NCI-H128 (cell line): ENCODE results near the gene C14orf39.
"Not testable (repeated sequence)": the region's sequence is repeated elsewhere in the genome, so short reads cannot be mapped to it uniquely, and the experiment has no call there.

Experiments
- DNase-seq: peaks from one replicate; lab custom pipeline; 2025; ENCODE audit not compliant: unreplicated experiment; lab: John Stamatoyannopoulos, UW

C14orf39 gene

DNA sequence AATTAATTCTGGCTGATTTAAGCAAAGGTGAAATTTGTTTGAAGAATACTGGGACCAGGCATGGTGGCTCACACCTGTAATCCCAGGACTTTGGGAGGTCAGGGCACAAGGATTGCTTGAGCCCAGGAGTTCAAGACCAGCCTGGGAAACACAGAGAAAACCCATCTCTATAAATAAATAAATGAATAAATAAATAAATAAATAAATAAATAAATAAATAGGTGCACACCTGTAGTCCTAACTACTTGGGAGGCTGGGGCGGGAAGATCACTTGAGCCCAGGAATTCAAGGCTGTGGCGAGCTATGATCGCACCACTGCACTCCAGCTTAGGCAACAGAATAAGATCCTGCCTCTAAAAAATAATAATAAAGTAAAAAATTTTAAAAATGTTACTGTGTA lies 4.4 kb upstream of the C14orf39 start:
- DNase-seq = no peak

DNA sequence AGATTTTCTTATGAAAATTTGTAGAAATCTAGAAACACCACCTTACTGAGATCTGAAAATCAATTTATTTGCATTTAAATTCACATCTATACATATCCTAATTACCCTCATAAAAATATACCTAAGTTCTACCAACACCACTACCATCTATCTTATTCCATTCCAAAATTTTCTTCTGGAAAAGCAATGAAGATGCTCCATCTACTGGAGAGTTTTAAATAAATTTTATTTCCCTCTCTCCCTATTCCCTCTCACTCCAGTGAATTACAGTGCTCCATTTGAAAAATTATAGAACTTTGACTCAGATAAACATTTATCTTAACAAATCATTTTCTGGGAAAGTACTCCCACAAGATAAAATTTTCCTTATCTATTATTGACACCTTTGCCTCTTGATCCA lies 2.3 kb upstream of the C14orf39 start:
- DNase-seq = no peak

DNA sequence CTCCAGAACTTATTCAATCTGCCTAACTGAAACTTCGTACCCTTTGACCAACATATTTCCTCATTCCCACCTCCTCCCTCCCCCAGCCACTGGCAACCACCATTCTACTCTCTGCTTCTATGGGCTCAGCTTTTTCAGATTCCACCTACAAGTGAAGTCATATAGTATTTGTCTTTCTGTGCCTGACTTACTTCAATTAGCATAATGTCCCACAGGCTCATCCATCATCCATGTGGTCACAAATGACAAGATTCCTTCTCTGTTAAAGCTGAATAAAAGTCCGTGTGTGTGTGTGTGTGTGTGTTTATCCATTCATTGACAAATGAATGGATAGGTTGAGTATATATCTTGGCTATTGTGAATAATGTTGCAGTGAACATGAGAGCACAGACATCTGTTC lies 1.3 kb upstream of the C14orf39 start:
- no peak for DNase-seq

DNA sequence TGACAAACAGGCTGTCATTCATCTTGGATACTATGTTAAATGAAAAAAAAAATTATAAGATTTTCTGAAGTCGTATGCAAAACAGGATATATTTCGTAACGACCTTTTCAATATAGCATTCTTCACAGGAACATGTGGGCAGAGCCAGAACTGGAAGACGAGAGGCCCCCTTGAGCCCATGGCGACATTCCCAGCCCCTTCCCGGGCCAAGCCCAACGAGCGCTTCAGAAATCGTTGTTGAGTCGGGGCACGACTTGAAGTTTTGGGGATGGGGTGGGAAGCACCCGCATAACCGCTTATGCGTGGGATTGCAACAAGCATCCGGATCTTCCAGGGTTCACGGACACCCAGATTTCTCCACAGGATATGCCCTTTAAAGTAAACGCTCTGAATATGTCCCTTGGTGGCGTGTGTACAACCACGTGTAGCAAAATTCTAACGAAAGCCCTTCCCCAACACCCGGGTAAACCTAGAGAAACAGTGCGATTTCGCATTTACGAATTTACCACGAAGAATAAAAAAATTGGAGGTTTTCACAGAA lies 736 bp downstream of the C14orf39 start:
- DNase-seq = no peak

GRCh38 chr14:60482743-60483142 lies 3.1 kb downstream of the C14orf39 start:
- no peak for DNase-seq

- not testable (repeated sequence) for DNase-seq
Measured at GRCh38 chr14:60480248-60480647, 5.6 kb downstream of the C14orf39 start.

DNA sequence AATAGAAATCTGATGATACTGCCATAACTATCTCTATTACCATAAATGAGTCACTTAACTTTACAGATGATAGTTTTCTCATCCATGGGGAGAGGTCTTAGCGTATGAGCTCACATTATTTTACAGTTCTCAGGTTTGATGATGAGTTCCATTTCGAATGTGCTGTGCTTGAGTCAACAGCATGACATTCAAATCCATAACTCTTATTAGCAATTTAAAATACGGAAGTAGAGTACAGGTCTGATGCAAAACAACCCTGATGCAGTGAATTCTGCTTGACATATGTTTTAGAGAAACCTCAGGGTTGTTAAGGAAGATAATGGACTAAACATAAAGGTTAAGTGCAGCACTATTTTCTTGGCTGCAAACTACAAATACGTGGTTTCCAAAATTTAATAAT lies 30.0 kb downstream of the C14orf39 start:
- no peak for DNase-seq

GRCh38 chr14:60430276-60430675 lies 55.6 kb downstream of the C14orf39 start:
- DNase-seq = no peak

DNA sequence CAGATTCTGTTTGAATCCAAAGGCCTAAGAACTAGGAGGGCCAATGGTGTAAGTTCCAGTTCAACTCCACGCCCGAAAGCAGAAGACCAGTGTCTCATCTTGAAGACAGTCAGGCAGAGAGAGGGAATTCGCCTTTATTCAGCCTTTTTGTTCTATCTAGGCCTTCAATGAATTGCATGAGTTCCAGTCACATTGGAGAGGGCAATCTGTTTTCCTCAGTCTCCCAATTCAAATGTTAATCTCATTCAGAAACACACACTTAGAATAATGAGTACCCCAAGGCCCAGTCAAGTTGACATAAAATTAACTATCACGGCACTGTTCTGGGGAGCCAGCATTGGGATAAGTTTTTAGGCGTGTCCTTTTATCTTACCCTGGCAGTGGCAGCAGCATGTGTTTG lies 65.8 kb downstream of the C14orf39 start:
- no peak for DNase-seq

DNA sequence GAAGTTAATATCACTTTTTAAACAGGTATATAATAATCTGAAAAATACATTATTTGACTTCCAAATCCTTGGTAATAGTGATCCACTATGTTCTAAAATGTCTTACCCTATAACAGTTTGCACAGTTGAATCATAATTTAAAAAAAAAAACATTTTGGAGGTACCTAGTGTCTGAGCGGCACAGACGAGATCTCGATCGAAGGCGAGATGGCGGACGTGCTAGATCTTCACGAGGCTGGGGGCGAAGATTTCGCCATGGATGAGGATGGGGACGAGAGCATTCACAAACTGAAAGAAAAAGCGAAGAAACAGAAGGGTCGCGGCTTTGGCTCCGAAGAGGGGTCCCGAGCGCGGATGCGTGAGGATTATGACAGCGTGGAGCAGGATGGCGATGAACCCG lies 88.3 kb downstream of the C14orf39 start:
- DNase-seq = not testable (repeated sequence)

DNA sequence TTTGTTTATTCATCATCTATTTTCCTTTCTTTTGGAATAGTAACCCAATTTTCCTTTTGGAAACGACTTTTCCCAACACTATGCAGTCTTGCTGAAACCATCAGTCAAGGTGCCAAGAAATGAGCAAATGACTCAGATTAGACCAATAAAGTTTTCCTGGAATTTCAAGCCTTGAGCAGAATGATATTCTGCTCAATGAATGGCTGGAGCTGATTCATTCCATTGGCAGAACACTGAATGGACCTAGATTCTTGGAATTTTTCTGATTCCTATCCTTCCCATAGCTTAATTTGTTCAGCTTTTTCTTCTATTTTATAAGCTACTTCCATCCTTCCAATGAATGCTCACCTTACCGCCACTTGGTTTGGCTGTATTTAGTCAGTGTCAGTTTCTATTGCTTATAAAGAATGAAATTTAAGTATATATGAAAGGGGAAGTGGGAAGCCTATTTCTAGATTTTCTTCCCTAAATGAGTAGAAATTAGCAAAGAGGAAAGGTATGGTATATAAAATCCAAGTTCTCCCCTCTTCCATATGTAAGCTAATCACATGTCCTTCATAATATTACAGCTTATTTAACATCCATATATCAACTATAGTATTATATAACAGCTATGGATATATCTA lies 89.0 kb downstream of the C14orf39 start:
- DNase-seq = no peak
